ENCODE measurements around the gene MYL5. TPM values are rescaled to one million over a fixed set of nuclear protein-coding genes. Genes with fewer than 3 reads are reported as not detected.

The MYL5 gene
- total and polyA plus RNA-seq, 10 of the 15 experiments (the other 5 are each of a cell fraction or from before 2014, with no cell fraction given): 1.2 to 13.8 (median 7.1) TPM

DNA sequence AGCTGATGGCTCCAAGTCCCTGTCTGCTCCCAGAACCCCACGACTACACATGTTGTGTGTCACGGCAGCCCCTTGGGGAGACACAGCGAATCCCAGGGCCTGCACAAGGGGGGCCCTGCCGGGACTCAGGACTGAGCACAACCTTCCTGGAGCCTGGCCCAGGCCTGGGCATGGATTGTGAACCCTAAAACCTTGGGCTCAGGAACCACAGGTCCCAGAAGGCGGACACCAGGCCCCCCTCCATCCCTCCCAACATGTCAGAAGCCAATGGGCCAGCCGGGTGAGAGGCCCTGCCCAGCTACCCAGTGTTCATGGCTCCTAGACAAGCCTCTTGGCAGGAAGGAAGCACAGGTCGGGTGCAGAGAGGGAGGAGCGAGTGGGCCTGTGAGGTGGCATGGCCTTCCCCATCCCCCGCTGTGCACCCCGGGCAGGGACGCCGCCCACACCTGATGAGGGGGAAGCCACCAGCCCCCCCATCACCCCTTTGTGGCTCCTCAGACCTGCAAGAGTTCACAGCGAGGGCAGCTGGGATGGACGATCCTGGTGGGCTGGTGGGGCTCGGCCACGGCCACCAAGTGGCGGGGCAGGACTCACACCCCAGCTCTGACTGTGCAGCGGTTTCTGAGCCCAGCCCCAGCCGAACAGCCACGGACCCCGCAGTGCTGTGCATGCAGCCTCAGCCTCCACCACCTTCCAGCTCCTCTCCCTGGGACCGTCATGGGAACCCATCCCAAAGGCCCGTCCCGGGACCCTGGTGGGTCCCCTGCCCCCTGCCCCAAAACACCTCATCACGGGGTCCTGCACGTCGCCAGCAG, 45.3 kb upstream of the MYL5 start (continued):
- TF ChIP-seq, protein P1, sequence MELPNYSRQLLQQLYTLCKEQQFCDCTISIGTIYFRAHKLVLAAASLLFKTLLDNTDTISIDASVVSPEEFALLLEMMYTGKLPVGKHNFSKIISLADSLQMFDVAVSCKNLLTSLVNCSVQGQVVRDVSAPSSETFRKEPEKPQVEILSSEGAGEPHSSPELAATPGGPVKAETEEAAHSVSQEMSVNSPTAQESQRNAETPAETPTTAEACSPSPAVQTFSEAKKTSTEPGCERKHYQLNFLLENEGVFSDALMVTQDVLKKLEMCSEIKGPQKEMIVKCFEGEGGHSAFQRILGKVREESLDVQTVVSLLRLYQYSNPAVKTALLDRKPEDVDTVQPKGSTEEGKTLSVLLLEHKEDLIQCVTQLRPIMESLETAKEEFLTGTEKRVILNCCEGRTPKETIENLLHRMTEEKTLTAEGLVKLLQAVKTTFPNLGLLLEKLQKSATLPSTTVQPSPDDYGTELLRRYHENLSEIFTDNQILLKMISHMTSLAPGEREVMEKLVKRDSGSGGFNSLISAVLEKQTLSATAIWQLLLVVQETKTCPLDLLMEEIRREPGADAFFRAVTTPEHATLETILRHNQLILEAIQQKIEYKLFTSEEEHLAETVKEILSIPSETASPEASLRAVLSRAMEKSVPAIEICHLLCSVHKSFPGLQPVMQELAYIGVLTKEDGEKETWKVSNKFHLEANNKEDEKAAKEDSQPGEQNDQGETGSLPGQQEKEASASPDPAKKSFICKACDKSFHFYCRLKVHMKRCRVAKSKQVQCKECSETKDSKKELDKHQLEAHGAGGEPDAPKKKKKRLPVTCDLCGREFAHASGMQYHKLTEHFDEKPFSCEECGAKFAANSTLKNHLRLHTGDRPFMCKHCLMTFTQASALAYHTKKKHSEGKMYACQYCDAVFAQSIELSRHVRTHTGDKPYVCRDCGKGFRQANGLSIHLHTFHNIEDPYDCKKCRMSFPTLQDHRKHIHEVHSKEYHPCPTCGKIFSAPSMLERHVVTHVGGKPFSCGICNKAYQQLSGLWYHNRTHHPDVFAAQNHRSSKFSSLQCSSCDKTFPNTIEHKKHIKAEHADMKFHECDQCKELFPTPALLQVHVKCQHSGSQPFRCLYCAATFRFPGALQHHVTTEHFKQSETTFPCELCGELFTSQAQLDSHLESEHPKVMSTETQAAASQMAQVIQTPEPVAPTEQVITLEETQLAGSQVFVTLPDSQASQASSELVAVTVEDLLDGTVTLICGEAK (IDR thresholded peaks at IDR 0.05; ENCODE audit: borderline replicate concordance): no peak

DNA sequence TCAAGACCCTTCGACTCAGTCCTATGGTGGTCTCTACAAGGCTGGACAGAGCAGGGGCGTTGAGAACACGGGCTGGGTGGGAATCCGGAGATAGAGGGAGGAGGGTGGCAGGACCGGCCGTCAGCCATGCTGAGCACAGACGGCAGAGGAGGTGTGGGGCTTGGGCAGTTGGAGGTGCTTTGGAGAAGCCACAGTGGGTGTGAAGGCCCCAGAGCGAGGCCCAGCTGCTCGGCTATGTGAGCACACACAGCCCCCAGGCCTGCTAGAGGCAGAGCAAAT, 44.8 kb upstream of the MYL5 start:
- CTCF ChIA-PET: no interaction called here
- in situ Hi-C loops (cut with MboI) (no loop called here), intact Hi-C loops (cut with micrococcal nuclease; ENCODE audit: unreplicated experiment) (no loop called here)
- no peaks in the 10 kb centered on the region for H3K27me3 ChIP-seq (replicated peaks in 1 of 2; ENCODE audit: control insufficient read depth in 2 of 2, insufficient read depth in 2 of 2, low read length in 1 of 2)
- H3K27ac ChIP-seq (ENCODE audit: control insufficient read depth, insufficient read depth): no peak overlapping the region
- no peaks in the 10 kb centered on the region for H3K79me2 ChIP-seq (ENCODE audit: control insufficient read depth, insufficient read depth, low read length)
- no peaks in the 10 kb centered on the region for H3K36me3 ChIP-seq (ENCODE audit: control insufficient read depth in 2 of 2, insufficient read depth in 2 of 2, low read length in 1 of 2)
- no peak for FAIRE-seq
- POLR2A ChIA-PET: no interaction called here
- no peak for DNase-seq (ENCODE audit: low read depth, low spot score)
- no peaks in the 10 kb centered on the region for H3K4me1 ChIP-seq (ENCODE audit: control insufficient read depth, insufficient read depth, low read length)
- H3K4me2 ChIP-seq (ENCODE audit: control insufficient read depth, insufficient read depth): no peak overlapping the region
- no peaks in the 10 kb centered on the region for H4K20me1 ChIP-seq (ENCODE audit: control insufficient read depth, insufficient read depth)
- SMC1A ChIA-PET (ENCODE audit: uncharacterized antibody, unreplicated experiment): interaction anchor here (0.5 kb wide), 1 partner anchor 10 kb away, joined by 3 read pairs; no protein-coding TSS in a partner anchor
- ATAC-seq: no peak
- H2AFZ ChIP-seq (ENCODE audit: control insufficient read depth, low read depth, low read length): no peak overlapping the region
- WGBS (ENCODE audit: insufficient coverage, insufficient replicate concordance, low lambda C conversion rate, missing lambda C conversion rate): 29% methylated on average over 9 of the region's 9 CpGs
- no TSS peak for BruUV-seq (replicated peaks)
- peaks cover 3% of the 10 kb centered on the region; the same call in 2 of the 3 replicates for H3K9me3 ChIP-seq (replicated peaks; ENCODE audit: control insufficient read depth, insufficient read depth, low read length)
- H3K9ac ChIP-seq (ENCODE audit: control insufficient read depth, insufficient read depth, low read length): no peak overlapping the region
- H3K4me3 ChIP-seq: no peak overlapping the region
- RAD21 ChIA-PET (ENCODE audit: unreplicated experiment): no interaction called here
- TF ChIP-seq TBL1XR1 (IDR thresholded peaks at IDR 0.05; ENCODE audit: low read depth, low read length) (no peak), CHD2 (IDR thresholded peaks at IDR 0.05; ENCODE audit: borderline replicate concordance, low read depth, low read length) (no peak), POU2F2 (IDR thresholded peaks at IDR 0.05; ENCODE audit: borderline replicate concordance, low read depth, low read length) (no peak), YY1 (IDR thresholded peaks at IDR 0.05; ENCODE audit: low read depth, low read length) (no peak), YBX1 (IDR thresholded peaks at IDR 0.05) (no peak), ASH2L (IDR thresholded peaks at IDR 0.05; ENCODE audit: borderline replicate concordance, low read depth) (no peak), JUNB (IDR thresholded peaks at IDR 0.05) (no peak), SIN3A (IDR thresholded peaks at IDR 0.05; ENCODE audit: low read depth, low read length) (no peak), KLF5 (IDR thresholded peaks at IDR 0.05; ENCODE audit: partially characterized antibody) (no peak), SREBF2 (IDR thresholded peaks at IDR 0.05; ENCODE audit: low read length) (no peak), SP1 (IDR thresholded peaks at IDR 0.05; ENCODE audit: low read depth, low read length) (no peak)
- TF ChIP-seq, protein P2, sequence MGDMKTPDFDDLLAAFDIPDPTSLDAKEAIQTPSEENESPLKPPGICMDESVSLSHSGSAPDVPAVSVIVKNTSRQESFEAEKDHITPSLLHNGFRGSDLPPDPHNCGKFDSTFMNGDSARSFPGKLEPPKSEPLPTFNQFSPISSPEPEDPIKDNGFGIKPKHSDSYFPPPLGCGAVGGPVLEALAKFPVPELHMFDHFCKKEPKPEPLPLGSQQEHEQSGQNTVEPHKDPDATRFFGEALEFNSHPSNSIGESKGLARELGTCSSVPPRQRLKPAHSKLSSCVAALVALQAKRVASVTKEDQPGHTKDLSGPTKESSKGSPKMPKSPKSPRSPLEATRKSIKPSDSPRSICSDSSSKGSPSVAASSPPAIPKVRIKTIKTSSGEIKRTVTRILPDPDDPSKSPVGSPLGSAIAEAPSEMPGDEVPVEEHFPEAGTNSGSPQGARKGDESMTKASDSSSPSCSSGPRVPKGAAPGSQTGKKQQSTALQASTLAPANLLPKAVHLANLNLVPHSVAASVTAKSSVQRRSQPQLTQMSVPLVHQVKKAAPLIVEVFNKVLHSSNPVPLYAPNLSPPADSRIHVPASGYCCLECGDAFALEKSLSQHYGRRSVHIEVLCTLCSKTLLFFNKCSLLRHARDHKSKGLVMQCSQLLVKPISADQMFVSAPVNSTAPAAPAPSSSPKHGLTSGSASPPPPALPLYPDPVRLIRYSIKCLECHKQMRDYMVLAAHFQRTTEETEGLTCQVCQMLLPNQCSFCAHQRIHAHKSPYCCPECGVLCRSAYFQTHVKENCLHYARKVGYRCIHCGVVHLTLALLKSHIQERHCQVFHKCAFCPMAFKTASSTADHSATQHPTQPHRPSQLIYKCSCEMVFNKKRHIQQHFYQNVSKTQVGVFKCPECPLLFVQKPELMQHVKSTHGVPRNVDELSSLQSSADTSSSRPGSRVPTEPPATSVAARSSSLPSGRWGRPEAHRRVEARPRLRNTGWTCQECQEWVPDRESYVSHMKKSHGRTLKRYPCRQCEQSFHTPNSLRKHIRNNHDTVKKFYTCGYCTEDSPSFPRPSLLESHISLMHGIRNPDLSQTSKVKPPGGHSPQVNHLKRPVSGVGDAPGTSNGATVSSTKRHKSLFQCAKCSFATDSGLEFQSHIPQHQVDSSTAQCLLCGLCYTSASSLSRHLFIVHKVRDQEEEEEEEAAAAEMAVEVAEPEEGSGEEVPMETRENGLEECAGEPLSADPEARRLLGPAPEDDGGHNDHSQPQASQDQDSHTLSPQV (IDR thresholded peaks at IDR 0.05): no peak

All from GM12878 (cell line).